Spleen (tissue), 11 donors: ENCODE results near the gene CEP131. TPM values are rescaled to one million over a fixed set of nuclear protein-coding genes. Genes with fewer than 3 reads are reported as not detected.

Experiments used
- DNase-seq: peaks from one replicate; pipeline ENCODE4 v3.0.0-alpha.2; 2020
- H3K27ac ChIP-seq, 8 donors: fragments of 200-600 bp; sonication (generic) in 7 of 8; 1 replicate in 4 of 8; 2 replicates in 4 of 8; pipeline versions ENCODE4 v1.5.0 to v1.8.0; 2016 to 2021; ENCODE audit warnings: inconsistent platforms in 4 of 8, mild to moderate bottlenecking in 4 of 8, moderate library complexity in 1 of 8
- H3K27me3 ChIP-seq, 7 donors: fragments of 200-600 bp; sonication (generic) in 6 of 7; replicated peaks in 1 of 7; 1 replicate in 4 of 7; 2 replicates in 3 of 7; pipeline versions ENCODE4 v1.5.0 to v1.8.0; 2016 to 2021; ENCODE audit warnings: inconsistent platforms in 3 of 7, mild to moderate bottlenecking in 1 of 7
- H3K36me3 ChIP-seq, 6 donors: fragments of 200-600 bp; sonication (generic) in 5 of 6; 1 replicate in 4 of 6; 2 replicates in 2 of 6; pipeline versions ENCODE4 v1.5.0 to v1.8.0; 2016 to 2021; ENCODE audit warnings: inconsistent platforms in 2 of 6
- H3K4me1 ChIP-seq, 6 donors: fragments of 200-600 bp; sonication (generic) in 5 of 6; 1 replicate in 3 of 6; 2 replicates in 3 of 6; pipeline versions ENCODE4 v1.5.0 to v1.8.0; 2016 to 2021; ENCODE audit warnings: inconsistent platforms in 3 of 6
- H3K4me3 ChIP-seq, 8 donors: fragments of 200-600 bp; sonication (generic) in 7 of 8; 1 replicate in 4 of 8; 2 replicates in 4 of 8; pipeline versions ENCODE4 v1.5.0 to v1.8.0; 2016 to 2021; ENCODE audit warnings: inconsistent platforms in 4 of 8, mild to moderate bottlenecking in 4 of 8, moderate library complexity in 2 of 8
- H3K9me3 ChIP-seq, 8 donors: fragments of 200-600 bp; sonication (generic) in 7 of 8; 1 replicate in 4 of 8; 2 replicates in 4 of 8; pipeline versions ENCODE4 v1.5.0 to v1.8.0; 2016 to 2021; ENCODE audit warnings: inconsistent platforms in 4 of 8
- CTCF ChIP-seq, 11 experiments: fragments of 200-600 bp in 7 of 11; fragments of 450-650 bp in 4 of 11; sonication (generic) in 4 of 11; IDR thresholded peaks in 8 of 11; conservative IDR thresholded peaks in 3 of 11; 1 replicate in 7 of 11; 2 replicates in 4 of 11; pipeline versions ENCODE4 v1.4.0 to v1.8.0; 2016 to 2021; ENCODE audit warnings: antibody characterized with exemption in 11 of 11, inconsistent platforms in 4 of 11, mild to moderate bottlenecking in 1 of 11
- POLR2A ChIP-seq, 3 donors: fragments of 450-650 bp; IDR thresholded peaks; one replicate each; pipeline ENCODE4 v1.5.1; 2017; ENCODE audit warnings: antibody characterized with exemption in 3 of 3, mild to moderate bottlenecking in 1 of 3
- POLR2AphosphoS5 ChIP-seq, 3 donors: sonication (generic); formaldehyde crosslinking; IDR thresholded peaks; one replicate each; pipeline ENCODE4 v1.5.1; 2017; ENCODE audit warnings: antibody characterized with exemption in 3 of 3
- WGBS, 5 donors: extraction: QIAGEN DNeasy Blood & Tissue Kit in 3 of 5; methylation state at CpG; one replicate each; pipeline versions ENCODE4 v1.1.5 to v1.1.7; 2013 to 2018; 5-methylcytosine and 5-hydroxymethylcytosine counted together
- intact Hi-C: fragments of 100-400 bp; cut with DNase I; formaldehyde crosslinking; loops from one replicate; pipeline ENCODE4 v1.15.0; 2023; ENCODE audit warnings: low total_unique reads
- polyA plus RNA-seq, 3 donors: library from polyadenylated mRNA; stranded (reverse); fragments of 200-250 nt; gene quantifications; one replicate each; pipeline ENCODE4 v1.2.1, GENCODE V29; 2013
- total RNA-seq, 7 donors: library from RNA; depleted of rRNA in 3 of 7; stranded (reverse); fragments of >200 nt in 3 of 7; fragmentation: NEBNext Ultra II Directional in 4 of 7; extraction: Animal tissue kit (Norgen Biotek cat#: 25700) in 4 of 7; gene quantifications; one replicate each; pipeline versions ENCODE4 v1.1.0 to v1.2.1, GENCODE V29; 2016 to 2021
- donor health status: healthy with polysubstance abuse.
- donor health status: DM: no; HTN: no; CAD: no; lungs with moderate emphysema.
- donor health status: DM: no; HTN: no; CAD: no.
- donor health status: Bipolar disorder and iron deficiency.
- donor health status: healthy.
- donor health status: DM: no; HTN: no; CAD: no.
- donor health status: DM: yes; HTN: yes; CAD: no.

Gene CEP131
- total and polyA plus RNA-seq, 10 donors: 8.5 to 26.7 (median 13.3) TPM

- 71 to 95% (median 86%) methylated on average over 4 to 21 of the region's 21 CpGs for WGBS, 5 donors
- peak overlapping the region in 2 of 8 donors; percentile 1 to 19 for H3K4me3 ChIP-seq
- peak overlapping the region in 5 of 8 donors; percentile 39 to 63 (median 55) for H3K27ac ChIP-seq
- H3K4me1 ChIP-seq: peaks cover 11 to 86% (median 67%) of the 10 kb centered on the region in 6 donors
- H3K27me3 ChIP-seq: no peaks in the 10 kb centered on the region
- no peak for DNase-seq
- peaks cover 0 to 88% (median 4%) of the 10 kb centered on the region in 6 donors for H3K36me3 ChIP-seq
- H3K9me3 ChIP-seq: no peaks in the 10 kb centered on the region
- intact Hi-C loops: loop anchor here (10.0 kb wide), 1 partner anchor 53 kb away; no protein-coding TSS in a partner anchor
- no peak for TF ChIP-seq POLR2A (IDR thresholded peaks at IDR 0.05)
Measured at GRCh38 chr17:81197831-81198490, 24.8 kb downstream of the CEP131 start.

GRCh38 chr17:81197409-81197795 is 25.4 kb downstream of the CEP131 start:
- peak overlapping the region in 2 of 8 donors; percentile 1 to 19 for H3K4me3 ChIP-seq
- DNase-seq: no peak

GRCh38 chr17:81196505-81197408 is 26.0 kb downstream of the CEP131 start:
- peaks cover 0 to 87% (median 6%) of the 10 kb centered on the region in 6 donors for H3K36me3 ChIP-seq
- no peak for TF ChIP-seq POLR2A (IDR thresholded peaks at IDR 0.05)
- TF ChIP-seq CTCF (IDR thresholded peaks at IDR 0.05 in 8 of 11, conservative IDR thresholded peaks at IDR 0.05 in 3 of 11): no peak
- TF ChIP-seq POLR2AphosphoS5 (IDR thresholded peaks at IDR 0.05): peak; percentile 29 to 63 (median 52)
- peaks cover 11 to 93% (median 72%) of the 10 kb centered on the region in 6 donors for H3K4me1 ChIP-seq
- WGBS, 5 donors: 58 to 84% (median 67%) methylated on average over 17 to 45 of the region's 45 CpGs
- H3K27me3 ChIP-seq: no peaks in the 10 kb centered on the region
- peak overlapping the region in 1 of 8 donors; percentile 19 for H3K4me3 ChIP-seq
- DNase-seq: no peak
- peak overlapping the region in 5 of 8 donors; percentile 55 to 63 (median 56) for H3K27ac ChIP-seq
- H3K9me3 ChIP-seq: no peaks in the 10 kb centered on the region
- intact Hi-C loops: loop anchor here (10.0 kb wide), 1 partner anchor 52 kb away; no protein-coding TSS in a partner anchor

More at GRCh38 chr17:81197409-81197795, 25.4 kb downstream of the CEP131 start:
- Histone ChIP-seq H3K27ac (peak overlapping the region in 5 of 8 donors; percentile 39 to 63 (median 55)), H3K27me3 (no peaks in the 10 kb centered on the region), H3K4me1 (peaks cover 11 to 92% (median 72%) of the 10 kb centered on the region in 6 donors), H3K36me3 (peaks cover 0 to 86% (median 4%) of the 10 kb centered on the region in 6 donors), H3K9me3 (no peaks in the 10 kb centered on the region)
- TF ChIP-seq POLR2AphosphoS5 (IDR thresholded peaks at IDR 0.05) (no peak), POLR2A (IDR thresholded peaks at IDR 0.05) (no peak), CTCF (IDR thresholded peaks at IDR 0.05 in 8 of 11, conservative IDR thresholded peaks at IDR 0.05 in 3 of 11) (no peak)
- 66 to 80% (median 73%) methylated on average over 4 to 14 of the region's 14 CpGs for WGBS, 5 donors
- intact Hi-C loops: loop anchor here (10.0 kb wide), 1 partner anchor 53 kb away; no protein-coding TSS in a partner anchor

- Histone ChIP-seq H3K36me3 (peaks cover 0 to 95% (median 10%) of the 10 kb centered on the region in 6 donors), H3K4me3 (no peak overlapping the region), H3K4me1 (peaks cover 6 to 88% (median 69%) of the 10 kb centered on the region in 6 donors), H3K27me3 (no peaks in the 10 kb centered on the region), H3K9me3 (no peaks in the 10 kb centered on the region), H3K27ac (peak overlapping the region in 6 of 8 donors; percentile 20 to 63 (median 56))
- intact Hi-C loops: loop anchor here (10.0 kb wide), 1 partner anchor 51 kb away; no protein-coding TSS in a partner anchor
- no peak for TF ChIP-seq POLR2A (IDR thresholded peaks at IDR 0.05)
- TF ChIP-seq POLR2AphosphoS5 (IDR thresholded peaks at IDR 0.05): no peak
- no peak for TF ChIP-seq CTCF (IDR thresholded peaks at IDR 0.05 in 8 of 11, conservative IDR thresholded peaks at IDR 0.05 in 3 of 11)
- no peak for DNase-seq
- 87 to 91% (median 88%) methylated on average over 10 to 14 of the region's 14 CpGs for WGBS, 5 donors
Measured at GRCh38 chr17:81195941-81196495, 26.7 kb downstream of the CEP131 start.
